OCI-LY3 (cell line): Measurements from ENCODE around the gene RAB27B.

Source experiments
- H2AFZ ChIP-seq: fragments of 200-600, 300-600 bp; shearing (Covaris generic); 2 replicates; pipeline ENCODE4 v1.6.0; 2014; ENCODE audit warnings: antibody characterized with exemption, low read depth, low read length
- H3K27ac ChIP-seq: fragments of 200-600, 300-600 bp; sonication (generic); 2 replicates; pipeline ENCODE4 v1.5.1; 2014; ENCODE audit warnings: mild to moderate bottlenecking, low read length, moderate library complexity, mixed read lengths
- H3K27me3 ChIP-seq: fragments of 200-600, 300-600 bp; sonication (generic); 2 replicates; pipeline ENCODE4 v1.6.1; 2014; ENCODE audit warnings: low read depth, low read length, mixed read lengths
- H3K36me3 ChIP-seq: fragments of 200-600, 300-600 bp; sonication (generic); replicated peaks from 2 replicates; pipeline ENCODE3; 2014; ENCODE audit warnings: low read depth, low read length, mixed read lengths
- H3K4me1 ChIP-seq: fragments of 300-600, 200-600 bp; sonication (generic); 2 replicates; pipeline ENCODE4 v1.6.1; 2014; ENCODE audit warnings: low read length, mixed read lengths
- H3K4me2 ChIP-seq: fragments of 200-600, 300-600 bp; sonication (generic); 2 replicates; pipeline ENCODE4 v1.6.1; 2014; ENCODE audit warnings: low read length, mixed read lengths
- H3K4me3 ChIP-seq: fragments of 300-600, 200-600 bp; sonication (generic); 2 replicates; pipeline ENCODE4 v1.5.1; 2014; ENCODE audit warnings: antibody characterized with exemption, mild to moderate bottlenecking, low read length, moderate library complexity
- H3K79me2 ChIP-seq: fragments of 300-600, 200-600 bp; shearing (Covaris generic); 2 replicates; pipeline ENCODE4 v1.6.1; 2014; ENCODE audit warnings: mild to moderate bottlenecking, low read length, mixed read lengths
- H3K9ac ChIP-seq: fragments of 300-600, 200-600 bp; shearing (Covaris generic); 2 replicates; pipeline ENCODE4 v1.6.0; 2014; ENCODE audit warnings: mild to moderate bottlenecking, low read length, moderate library complexity
- H3K9me3 ChIP-seq: fragments of 200-600, 300-600 bp; shearing (Covaris generic); 2 replicates; pipeline ENCODE4 v1.6.1; 2014; ENCODE audit warnings: low read length, mixed read lengths; ENCODE audit not compliant: insufficient read depth
- H4K20me1 ChIP-seq: fragments of 200-600, 300-600 bp; sonication (generic); 2 replicates; pipeline ENCODE4 v1.6.1; 2016; ENCODE audit warnings: low read length, mixed read lengths; ENCODE audit not compliant: insufficient read depth
- CTCF ChIP-seq: fragments of 200-600, 300-600 bp; sonication (generic); IDR thresholded peaks from 2 replicates; pipeline ENCODE4 v1.5.1; 2014; ENCODE audit warnings: antibody characterized with exemption, low read length, low read depth
- EZH2phosphoT487 ChIP-seq: fragments of 200-600 bp; shearing (Covaris generic); IDR thresholded peaks from 2 replicates; pipeline ENCODE4 v1.6.1; 2018; ENCODE audit warnings: antibody characterized with exemption, mixed run types, low read depth

RAB27B gene

GRCh38 chr18:54924948-54925347 lies 96.7 kb downstream of the RAB27B start:
- no peaks in the 10 kb centered on the region for H3K79me2 ChIP-seq
- no peak overlapping the region for H3K4me3 ChIP-seq
- no peak overlapping the region for H3K27ac ChIP-seq
- no peaks in the 10 kb centered on the region for H3K27me3 ChIP-seq
- H2AFZ ChIP-seq: no peak overlapping the region
- H3K9me3 ChIP-seq: no peaks in the 10 kb centered on the region
- TF ChIP-seq CTCF (no peak), EZH2phosphoT487 (no peak)
- H3K36me3 ChIP-seq: no peaks in the 10 kb centered on the region
- H3K4me1 ChIP-seq: no peaks in the 10 kb centered on the region
- no peak overlapping the region for H3K4me2 ChIP-seq
- H4K20me1 ChIP-seq: no peaks in the 10 kb centered on the region
- no peak overlapping the region for H3K9ac ChIP-seq

- Histone ChIP-seq H3K4me1 (no peaks in the 10 kb centered on the region), H3K9me3 (no peaks in the 10 kb centered on the region), H3K4me2 (no peak overlapping the region), H3K9ac (no peak overlapping the region), H2AFZ (no peak overlapping the region), H3K79me2 (no peaks in the 10 kb centered on the region), H3K27ac (no peak overlapping the region), H3K36me3 (no peaks in the 10 kb centered on the region), H3K4me3 (no peak overlapping the region), H3K27me3 (no peaks in the 10 kb centered on the region), H4K20me1 (no peaks in the 10 kb centered on the region)
- TF ChIP-seq CTCF: no peak
- no peak for TF ChIP-seq EZH2phosphoT487
These were observed 98.5 kb downstream of the RAB27B start for GRCh38 chr18:54926593-54927325.

- H3K4me3 ChIP-seq: no peak overlapping the region
- no peaks in the 10 kb centered on the region for H4K20me1 ChIP-seq
- H3K27ac ChIP-seq: no peak overlapping the region
- TF ChIP-seq CTCF: no peak
- no peak for TF ChIP-seq EZH2phosphoT487
- H3K27me3 ChIP-seq: no peaks in the 10 kb centered on the region
- no peak overlapping the region for H3K4me2 ChIP-seq
- H3K36me3 ChIP-seq: no peaks in the 10 kb centered on the region
- H3K9ac ChIP-seq: no peak overlapping the region
- no peaks in the 10 kb centered on the region for H3K79me2 ChIP-seq
- H3K9me3 ChIP-seq: no peaks in the 10 kb centered on the region
- H3K4me1 ChIP-seq: no peaks in the 10 kb centered on the region
- no peak overlapping the region for H2AFZ ChIP-seq
These were observed 100.0 kb downstream of the RAB27B start for GRCh38 chr18:54928236-54928635.

GRCh38 chr18:54931152-54931551 lies 102.9 kb downstream of the RAB27B start:
- H3K4me3 ChIP-seq: no peak overlapping the region
- TF ChIP-seq EZH2phosphoT487 (no peak), CTCF (peak; percentile 28)
- H3K36me3 ChIP-seq: no peaks in the 10 kb centered on the region
- no peaks in the 10 kb centered on the region for H4K20me1 ChIP-seq
- H3K27ac ChIP-seq: no peak overlapping the region
- no peaks in the 10 kb centered on the region for H3K4me1 ChIP-seq
- H3K27me3 ChIP-seq: no peaks in the 10 kb centered on the region
- no peaks in the 10 kb centered on the region for H3K79me2 ChIP-seq
- no peaks in the 10 kb centered on the region for H3K9me3 ChIP-seq
- no peak overlapping the region for H3K9ac ChIP-seq
- H3K4me2 ChIP-seq: no peak overlapping the region
- H2AFZ ChIP-seq: no peak overlapping the region
